NK-92 treated with Interleukin-12 subunit alpha and Interleukin-12 subunit beta, amount 100 ng/mL, for 24 hours (cell line): Measurements from ENCODE around the gene POGLUT3.

Experiments used
- DNase-seq: peaks from one replicate; lab custom pipeline; 2025; lab: John Stamatoyannopoulos, UW

POGLUT3 gene, protein sequence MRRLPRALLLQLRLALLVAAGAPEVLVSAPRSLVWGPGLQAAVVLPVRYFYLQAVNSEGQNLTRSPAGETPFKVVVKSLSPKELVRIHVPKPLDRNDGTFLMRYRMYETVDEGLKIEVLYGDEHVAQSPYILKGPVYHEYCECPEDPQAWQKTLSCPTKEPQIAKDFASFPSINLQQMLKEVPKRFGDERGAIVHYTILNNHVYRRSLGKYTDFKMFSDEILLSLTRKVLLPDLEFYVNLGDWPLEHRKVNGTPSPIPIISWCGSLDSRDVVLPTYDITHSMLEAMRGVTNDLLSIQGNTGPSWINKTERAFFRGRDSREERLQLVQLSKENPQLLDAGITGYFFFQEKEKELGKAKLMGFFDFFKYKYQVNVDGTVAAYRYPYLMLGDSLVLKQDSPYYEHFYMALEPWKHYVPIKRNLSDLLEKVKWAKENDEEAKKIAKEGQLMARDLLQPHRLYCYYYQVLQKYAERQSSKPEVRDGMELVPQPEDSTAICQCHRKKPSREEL

DNA sequence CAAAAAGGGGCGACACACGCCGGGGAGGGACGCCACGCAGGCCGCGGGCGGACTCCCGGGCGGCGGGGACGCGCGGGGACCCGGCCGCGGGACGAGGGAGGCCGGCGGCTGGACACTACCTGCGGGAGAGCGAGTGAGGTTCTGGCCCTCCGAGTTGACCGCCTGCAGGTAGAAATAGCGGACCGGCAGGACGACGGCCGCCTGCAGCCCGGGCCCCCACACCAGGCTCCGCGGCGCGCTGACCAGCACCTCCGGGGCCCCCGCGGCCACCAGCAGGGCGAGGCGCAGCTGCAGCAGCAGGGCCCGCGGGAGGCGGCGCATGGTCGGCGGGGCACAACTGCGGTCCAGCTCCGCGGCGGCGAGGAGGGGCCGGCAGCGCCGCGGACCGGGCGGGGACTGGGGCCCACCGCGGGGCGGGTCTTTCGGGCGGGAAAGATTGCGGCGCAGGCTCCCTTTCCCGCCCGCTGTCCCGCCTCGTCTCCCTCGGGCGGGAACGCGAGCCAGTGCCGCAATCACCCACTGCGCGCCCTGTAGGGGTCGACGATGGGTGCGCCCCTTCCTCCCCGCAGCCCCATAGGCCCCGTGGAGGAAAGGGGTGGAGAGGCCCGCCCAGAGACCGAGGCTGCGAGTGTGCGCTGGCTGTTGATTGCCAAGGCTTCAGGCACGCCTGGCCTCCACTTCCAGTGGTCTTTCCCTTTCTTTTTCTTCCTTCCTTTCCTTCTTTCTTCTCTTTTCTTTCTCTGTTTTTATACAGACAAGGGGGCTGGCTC lies at the start of gene POGLUT3:
Gene POGLUT3, minus strand, starts transcription at position 339 of the 770 bp plus-strand sequence. Its CDS starts 18 bp downstream, at position 321.
- no peak for DNase-seq

DNA sequence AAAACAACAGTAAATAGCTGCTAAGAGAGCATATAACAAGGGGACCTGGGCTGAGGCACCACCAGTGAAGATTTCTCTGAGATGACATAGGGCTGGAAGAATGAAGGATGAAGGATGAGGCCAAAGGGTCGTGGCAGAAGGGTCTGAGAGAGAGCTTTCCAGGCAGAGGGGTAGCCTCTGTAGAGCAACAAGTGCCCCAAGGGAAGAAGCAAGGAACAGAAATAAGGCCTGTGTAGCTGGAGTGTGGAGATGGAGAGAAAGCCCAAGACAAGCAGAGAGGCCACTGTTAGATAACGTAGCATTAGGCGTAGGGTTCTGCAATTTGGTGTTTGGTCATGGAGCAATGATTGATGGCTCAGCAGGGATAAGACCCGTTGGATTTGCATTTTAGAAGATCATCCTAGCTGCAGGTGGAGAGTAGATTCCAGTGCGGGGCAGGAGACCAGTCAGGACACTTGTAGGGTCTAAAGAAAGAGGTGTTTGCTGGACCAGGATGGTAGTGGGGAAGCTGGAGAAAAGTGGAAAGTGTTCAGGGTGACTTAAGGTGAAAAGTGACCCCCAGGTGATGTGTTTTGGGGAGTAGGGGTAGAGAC lies 47.8 kb upstream of the POGLUT3 start:
- no peak for DNase-seq

DNA sequence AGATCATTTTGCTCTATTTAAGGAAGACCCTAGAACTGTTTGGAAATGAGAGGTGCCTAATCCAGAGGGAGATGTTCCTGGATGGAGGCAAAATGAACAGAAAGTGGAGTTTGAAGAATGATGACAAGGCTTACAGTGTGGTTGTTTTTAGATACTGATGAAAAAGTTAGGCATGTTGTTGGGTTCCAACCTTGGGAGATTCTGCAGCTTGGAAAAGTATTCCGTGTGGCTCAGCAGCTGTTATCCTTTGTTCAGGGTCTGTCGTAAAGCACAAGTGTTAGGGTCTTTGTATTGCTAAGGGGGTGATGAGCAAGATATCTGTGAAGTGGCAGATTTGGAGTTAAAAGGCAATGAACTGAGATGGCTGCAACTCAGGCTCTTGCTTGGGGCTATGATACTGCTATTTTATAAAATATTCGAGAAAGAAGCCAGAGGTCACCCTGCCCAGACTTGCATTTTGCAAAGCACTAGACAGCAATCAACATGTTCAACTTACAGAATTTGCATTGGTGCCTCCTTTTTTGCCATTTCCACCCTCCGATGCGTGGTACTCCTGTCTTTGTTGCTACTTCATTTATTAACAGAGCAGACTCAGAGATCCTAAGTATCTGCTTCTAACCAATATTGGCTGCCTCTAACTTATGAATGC lies 45.3 kb upstream of the POGLUT3 start:
- no peak for DNase-seq

DNA sequence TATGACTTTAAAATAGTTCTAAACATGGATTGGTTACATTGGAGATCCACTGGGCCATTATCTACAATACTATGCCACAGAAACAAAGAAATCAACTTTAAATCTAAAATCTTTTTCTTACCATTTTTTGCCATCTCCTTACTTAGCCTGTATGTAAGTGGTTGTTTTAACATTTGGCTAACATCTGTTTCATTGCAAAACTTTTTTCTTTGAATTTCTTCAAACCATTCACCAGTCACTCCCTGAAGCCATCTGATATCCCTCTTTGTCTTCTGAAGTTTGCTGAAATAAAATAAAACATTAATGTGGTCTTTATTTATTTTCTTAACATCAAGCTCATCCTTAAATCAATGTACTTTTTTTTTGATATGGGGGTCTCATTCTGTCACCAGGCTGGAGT lies 43.3 kb upstream of the POGLUT3 start:
- DNase-seq = no peak

DNA sequence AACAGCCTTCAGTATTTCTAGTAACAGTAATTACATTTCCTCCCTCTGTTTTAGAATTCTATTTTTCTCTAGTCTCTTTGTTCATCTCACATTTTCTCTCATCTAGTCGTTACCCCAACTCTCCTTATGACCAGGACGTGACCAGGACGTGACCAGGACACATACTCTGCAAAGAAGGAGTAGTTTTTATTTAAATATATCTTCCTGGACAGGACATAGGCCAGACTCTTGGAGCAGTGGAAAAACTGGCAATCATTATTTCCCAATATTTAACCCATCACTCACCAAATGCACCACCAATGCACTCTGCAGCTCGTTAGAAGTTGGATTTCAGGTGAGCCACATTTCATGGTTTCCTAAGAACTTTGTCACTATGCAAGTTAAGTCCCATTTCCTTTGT lies 40.3 kb upstream of the POGLUT3 start:
- DNase-seq = no peak

DNA sequence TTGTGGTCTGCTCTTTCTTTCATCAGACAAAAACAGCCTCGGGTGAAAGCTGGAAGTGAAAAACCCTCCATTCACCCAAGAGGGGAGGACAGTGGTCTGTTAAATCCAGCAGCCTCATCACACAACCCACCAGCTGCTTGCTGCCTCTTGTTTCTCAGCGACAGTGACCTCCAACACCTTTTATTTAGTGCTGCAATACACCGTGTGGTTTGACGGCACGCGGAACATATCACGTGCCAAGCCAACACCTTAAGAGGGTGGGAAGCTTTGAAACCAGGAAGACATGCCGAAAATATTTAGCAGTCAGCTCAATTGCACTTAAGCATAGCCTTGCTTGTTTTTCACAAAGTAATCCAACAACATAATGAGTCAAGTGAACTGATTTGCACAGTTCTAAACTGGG lies 39.8 kb upstream of the POGLUT3 start:
- DNase-seq = no peak

DNA sequence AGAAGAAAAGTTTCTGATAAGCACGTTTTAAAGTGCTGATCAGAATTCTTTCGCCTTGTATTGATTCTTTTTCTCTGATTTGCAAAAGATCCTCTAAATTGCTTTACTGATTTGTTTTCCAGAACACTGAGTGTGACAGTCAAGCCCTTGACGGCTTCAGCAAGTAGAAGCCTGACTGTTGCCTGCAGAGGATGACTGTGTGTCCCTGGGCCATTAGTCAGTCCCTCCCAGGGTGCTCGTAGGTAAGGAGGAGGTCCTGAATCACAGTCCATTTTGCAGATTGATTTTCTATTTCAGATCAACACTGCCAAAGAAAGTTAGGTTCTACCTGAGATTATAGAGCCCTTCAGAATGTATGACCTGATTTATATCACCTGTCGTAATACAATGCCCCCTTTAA lies 38.6 kb upstream of the POGLUT3 start:
- DNase-seq = no peak

DNA sequence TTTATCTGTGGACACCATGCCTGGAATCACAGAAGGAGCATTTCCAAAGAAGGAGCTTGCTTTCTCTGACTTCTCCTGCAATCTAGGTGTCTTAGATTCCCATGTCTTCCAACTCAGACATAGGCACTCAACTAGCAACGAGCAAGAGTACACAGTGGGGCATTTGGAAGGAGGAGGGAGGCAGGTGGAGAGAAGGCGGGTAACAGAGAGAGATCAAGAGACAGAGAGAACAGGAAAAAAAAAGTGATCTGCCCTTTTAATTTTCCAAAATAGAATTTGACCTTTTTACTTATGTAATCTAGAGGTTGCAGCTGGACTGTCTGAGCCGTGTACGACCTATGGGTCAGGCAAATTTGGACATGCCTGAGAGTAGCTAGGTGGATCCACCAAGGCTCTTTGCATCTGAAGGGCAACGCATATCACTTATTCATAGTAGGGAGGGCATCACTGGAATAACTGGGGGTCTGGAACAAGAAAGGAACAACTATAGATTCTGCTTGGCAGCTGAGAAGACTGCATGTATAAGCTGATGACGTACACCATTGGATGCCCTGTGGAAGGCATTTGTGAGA lies 37.3 kb upstream of the POGLUT3 start:
- DNase-seq = no peak

DNA sequence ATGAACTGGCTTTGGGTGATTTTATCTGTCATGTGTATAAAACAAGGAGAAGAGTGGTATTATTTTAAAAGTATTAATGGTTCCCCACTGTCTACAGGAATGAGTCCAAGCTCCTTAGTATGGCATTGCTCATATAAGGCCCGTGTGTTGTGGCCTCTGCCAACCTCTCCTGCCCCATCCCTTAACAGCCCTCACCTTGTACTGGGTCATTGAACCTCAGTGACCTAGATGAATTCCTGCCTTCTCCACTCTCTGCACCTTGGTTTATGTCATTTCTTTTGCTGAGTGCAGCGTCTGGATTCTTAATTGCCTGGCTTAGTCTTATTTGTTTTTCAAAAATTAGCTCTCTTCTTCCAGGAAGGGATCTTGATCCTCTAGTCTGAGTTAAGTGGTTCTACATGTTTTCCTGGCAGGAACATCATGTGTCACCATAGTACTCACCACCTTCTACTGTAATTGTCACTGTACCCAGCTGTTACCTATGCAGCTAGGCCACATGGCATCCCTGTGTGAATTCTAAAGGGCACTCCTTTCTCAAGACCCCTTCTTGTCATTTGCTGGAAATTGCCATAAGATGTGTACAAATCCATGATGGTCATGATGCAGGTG lies 36.2 kb upstream of the POGLUT3 start:
- no peak for DNase-seq

DNA sequence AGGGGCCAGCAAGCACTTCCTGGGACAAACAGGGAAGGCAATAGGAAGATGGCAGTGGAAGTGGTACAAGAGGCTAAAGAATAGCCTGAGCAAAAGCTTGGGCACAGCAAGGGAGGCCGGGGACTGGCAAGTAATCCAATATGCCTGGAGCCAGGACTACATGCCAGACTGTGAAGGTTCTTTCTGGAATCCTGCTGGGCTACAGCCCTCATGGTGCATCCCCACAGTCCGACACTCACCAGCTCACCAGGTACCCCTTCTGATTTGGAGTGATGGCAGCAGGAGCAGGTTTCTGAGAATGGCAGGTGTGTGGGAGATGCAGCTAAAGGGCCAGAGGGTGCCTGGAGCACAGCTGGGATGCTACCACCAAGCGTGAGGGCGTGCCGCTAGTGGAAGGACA lies 32.2 kb upstream of the POGLUT3 start:
- DNase-seq = no peak

DNA sequence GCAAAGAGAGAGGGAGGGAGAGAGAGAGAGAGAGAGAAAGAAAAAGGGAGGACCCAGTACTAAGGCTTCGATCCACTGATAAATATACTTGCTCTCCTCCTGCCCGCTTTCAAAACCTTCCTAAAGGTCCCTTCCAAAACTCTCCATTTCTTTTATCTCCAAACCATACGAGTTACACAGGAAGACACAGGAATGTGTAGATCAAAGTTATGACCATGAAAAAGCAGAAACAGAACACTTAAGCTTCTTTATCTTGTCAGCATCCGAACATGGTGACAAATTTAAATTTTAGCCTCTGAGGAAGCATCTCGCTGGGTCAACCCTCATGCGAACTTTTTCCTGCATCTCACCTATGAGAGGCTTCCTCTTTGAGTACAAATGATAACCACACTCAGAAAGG lies 29.2 kb upstream of the POGLUT3 start:
- no peak for DNase-seq

DNA sequence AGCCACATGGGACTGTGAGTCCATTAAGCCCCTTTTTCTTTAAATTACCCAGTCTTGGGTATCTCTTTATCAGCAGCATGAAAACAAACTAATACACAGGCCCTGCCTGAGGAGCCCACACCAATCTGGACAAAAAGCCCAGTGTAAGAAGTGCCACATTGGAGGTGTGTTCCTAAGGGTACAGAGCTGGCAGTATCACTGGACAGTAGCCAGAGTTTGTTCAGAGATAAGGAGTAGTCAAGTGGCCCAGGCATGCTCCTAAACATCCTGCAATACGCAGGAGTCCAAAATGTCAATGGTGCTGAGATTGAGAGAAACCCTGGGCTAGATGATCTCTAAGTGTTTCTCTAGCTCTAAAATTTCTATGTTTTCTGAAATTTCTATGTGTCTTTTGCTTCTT lies 27.0 kb upstream of the POGLUT3 start:
- DNase-seq = no peak

DNA sequence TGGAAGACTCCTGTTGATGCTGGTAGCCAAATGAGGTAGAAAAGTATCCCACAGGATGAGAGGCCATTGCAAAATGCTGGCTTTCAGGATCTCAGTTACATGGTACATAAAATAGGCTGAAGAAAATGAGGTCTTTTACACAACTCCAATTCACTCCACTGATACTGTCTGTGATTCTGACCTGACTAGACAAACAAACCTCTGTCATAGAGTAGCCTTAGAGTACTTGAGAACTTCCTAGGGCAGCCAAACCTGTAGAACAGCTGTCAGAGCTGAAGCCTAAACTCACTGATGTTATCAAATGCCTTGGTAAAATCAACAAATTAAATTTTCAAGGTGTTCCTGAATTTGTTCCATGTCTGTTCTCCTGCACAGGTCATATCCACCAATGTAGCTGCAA lies 26.2 kb upstream of the POGLUT3 start:
- no peak for DNase-seq

DNA sequence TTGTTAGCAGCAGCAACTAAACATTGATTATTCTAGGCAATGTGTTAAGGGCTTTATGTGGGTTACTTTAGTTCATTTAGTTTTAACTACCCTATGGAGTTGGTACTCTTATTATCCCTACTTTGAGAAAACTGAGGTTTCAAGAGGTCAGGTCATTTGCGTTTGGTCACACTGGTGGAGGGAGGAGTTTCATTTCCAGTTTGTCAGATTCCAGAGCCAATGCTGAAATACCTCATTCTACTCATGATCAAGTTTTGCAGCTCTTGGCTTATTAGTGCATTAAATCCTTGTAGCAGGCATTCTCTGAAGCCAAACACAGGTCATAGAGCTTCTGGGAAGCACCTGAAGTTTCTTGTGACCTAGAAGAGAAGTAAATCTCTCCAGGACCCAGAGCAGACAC lies 24.1 kb upstream of the POGLUT3 start:
- no peak for DNase-seq

DNA sequence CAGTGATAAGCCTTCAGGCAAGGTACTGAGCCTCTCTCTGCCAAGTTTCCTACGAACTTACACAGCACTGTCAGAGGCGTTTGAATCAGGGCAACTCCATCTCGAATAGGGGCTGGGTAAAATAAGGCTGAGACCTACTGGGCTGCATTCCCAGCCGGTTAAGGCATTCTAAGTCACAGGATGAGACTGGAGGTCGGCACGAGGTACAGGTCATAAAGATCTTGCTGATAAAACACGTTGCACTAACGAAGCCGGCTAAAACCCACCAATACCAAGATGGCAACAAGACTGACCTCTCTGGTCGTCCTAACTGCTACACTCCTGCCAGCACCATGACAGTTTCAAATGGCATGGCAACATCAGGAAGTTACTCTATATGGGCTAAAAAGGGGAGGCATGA lies 20.4 kb upstream of the POGLUT3 start:
- DNase-seq = no peak

DNA sequence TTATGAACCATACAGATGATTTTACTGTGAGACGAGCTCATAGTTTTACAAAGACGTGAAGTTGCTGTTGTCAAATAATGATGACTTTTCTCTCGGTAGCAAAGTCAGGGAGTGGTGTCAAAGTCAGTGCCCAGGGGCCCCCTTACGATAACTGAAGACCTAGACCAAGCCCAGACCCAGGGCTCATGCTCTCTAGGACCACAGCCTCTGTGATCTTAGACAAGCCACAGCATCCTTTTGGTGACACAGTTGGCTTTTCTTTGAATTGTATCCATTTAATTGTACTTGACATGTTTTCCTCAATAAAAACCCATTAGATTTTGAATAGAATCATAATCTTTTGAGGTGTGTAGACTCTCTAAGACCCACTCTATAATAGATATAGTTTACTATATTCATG lies 17.9 kb upstream of the POGLUT3 start:
- DNase-seq = no peak

DNA sequence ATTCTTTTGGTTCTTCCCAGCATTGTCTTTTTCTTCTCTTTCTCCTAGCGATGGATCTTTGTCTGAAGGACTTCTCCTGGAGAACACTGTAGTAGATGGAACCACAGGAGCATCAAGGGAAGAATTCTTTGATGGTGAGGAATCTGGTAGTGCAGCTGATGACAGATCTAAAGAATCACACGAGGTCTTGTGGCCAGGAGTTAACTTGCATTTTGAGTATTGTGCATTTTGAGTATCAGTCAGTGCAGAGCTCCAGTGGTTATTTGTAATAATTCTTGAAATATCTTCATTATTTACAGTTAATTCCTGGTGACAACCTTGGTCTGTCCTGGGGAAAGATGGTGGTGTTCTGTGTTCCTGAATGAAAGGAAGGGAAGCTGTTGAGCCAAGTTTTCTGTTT lies 14.5 kb upstream of the POGLUT3 start:
- no peak for DNase-seq

DNA sequence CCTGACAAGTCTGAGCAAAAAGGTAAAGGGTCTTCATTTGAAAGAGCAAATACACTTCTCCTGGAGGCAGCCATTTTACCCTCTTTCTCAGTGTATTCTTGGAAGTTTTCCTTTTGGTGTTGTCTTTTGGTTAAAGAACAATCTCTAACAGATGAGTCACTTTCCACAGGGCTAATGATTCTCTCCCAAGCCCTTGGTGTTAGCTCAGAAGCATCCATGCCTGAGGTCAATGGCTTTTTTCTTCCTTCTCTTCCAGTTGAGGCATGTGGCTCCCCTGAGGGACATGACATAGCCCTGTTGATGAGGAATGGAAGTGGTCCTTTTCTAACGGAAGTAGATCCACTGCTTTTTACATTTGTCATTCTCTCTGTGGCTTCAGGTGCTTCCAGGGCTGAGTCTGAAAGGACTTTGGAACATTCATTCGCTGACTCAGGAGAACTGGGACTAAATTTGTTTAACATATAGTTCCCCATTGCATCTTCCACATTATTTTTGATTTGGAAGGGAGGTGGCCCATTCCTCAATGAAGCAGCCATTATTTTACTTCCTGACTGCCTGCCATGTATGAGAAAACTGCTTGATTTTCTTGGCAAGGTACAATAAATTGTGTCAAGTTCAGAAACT lies 13.8 kb upstream of the POGLUT3 start:
- DNase-seq = no peak

DNA sequence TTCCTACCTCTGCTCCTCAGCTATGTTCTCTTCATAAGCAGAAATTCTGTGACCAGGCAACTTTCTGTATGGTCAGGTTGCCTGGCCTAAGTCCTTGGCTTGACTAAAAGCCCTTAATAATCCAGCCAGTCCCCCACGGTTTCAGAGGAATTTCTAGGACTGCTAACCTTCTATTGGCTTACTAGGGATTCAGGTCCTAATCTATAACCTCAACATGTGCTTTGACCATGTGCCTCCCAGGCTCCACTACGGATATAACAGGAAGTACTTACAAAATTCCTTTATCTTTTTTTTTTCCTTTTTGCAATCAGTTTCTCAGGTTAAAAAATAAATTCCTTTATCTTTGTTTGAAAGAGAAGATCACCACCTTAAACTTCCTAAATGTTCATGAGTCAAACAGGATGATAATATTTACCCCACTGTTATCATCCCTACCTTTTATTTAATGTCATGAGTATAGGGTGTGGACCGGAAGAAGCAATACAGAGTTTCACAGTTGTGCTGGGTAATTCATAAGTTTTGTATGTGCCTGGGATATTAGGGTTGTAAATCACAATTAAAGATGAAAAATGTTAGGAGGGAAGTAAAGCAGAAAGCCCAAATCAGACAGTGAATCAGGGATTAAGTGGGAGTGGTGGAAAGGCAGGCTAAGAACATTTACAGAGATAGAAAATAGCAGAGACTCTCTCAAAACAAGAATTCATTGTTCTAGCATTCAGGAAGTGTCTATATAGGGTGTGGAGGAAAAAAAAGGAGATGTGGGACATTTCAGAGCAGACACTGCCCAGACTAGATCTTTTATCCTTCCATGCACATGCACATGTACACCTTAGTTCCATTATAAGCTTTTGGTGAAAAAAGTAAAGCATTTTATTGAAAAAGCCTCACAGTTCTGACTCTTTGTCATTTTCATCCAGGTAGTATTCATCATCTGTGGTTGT lies 10.7 kb upstream of the POGLUT3 start:
- DNase-seq = no peak

DNA sequence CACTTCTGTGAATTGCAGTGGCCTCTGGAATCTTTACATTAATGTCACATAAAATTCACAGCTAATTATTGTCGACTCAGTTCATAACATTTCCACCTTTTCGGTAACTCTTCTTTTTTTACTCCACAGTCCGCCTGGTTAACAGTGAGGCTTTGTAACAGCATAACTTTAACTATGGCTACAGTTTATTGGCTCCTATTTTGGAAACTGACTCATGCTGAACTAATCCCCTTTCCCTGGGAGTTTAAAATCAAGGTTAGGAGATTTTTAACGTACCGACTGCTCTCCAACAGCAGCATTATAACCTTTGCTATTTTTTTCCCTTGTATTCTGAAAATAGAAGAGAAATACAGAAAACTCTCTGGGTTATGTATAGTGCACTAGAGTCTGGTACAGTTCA lies 3.2 kb upstream of the POGLUT3 start:
- no peak for DNase-seq
